Measurements from ENCODE around the gene EEF2. TPM values are rescaled to one million over a fixed set of nuclear protein-coding genes. Genes with fewer than 3 reads are reported as not detected.
"Not testable (repeated sequence)": the region's sequence is repeated elsewhere in the genome, so short reads cannot be mapped to it uniquely, and the experiment has no call there.

The EEF2 gene
- total RNA-seq, 2 donors from 2014 or later, result 1,815 to 2,062 TPM

- intact Hi-C loops (cut with DNase I), result loop anchor here in 1 of 2 donors (10.0 kb wide), 1 partner anchor 199 kb away; the partner anchor contains the start of genes APBA3 and MRPL54
- DNase-seq, result no peak
- no peak for ATAC-seq
Measured at GRCh38 chr19:3963458-3964255, 21.6 kb downstream of the EEF2 start.

DNA sequence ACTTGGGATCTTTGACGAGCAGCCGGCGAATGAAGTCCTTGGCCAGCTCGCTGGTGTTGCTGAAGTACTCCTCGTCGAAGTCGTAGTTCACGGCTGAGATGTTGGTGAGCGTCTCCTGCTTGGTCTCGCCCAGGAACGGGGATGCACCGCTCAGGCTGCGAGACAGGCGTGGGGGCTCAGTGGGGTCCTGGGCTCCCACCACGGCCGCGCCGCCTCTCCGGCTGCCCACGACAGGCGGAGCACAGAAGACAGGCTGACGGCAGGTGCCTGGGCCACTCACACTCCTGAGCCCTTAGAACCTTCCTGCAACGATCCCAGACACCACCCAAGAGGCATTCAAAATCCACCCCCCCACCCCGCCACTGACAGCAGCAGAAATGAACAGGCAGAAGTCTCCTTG, 24.3 kb downstream of the EEF2 start:
- ATAC-seq (no peak), DNase-seq (no peak)
- intact Hi-C loops (cut with DNase I), result loop anchor here in 1 of 2 donors (10.0 kb wide), 1 partner anchor 196 kb away; the partner anchor contains the start of genes APBA3 and MRPL54

GRCh38 chr19:3959766-3960131, 25.5 kb downstream of the EEF2 start:
- intact Hi-C loops (cut with DNase I), result loop anchor here in 1 of 2 donors (10.0 kb wide), 1 partner anchor 195 kb away; the partner anchor contains the start of genes APBA3 and MRPL54
- DNase-seq (no peak), ATAC-seq (no peak)

DNA sequence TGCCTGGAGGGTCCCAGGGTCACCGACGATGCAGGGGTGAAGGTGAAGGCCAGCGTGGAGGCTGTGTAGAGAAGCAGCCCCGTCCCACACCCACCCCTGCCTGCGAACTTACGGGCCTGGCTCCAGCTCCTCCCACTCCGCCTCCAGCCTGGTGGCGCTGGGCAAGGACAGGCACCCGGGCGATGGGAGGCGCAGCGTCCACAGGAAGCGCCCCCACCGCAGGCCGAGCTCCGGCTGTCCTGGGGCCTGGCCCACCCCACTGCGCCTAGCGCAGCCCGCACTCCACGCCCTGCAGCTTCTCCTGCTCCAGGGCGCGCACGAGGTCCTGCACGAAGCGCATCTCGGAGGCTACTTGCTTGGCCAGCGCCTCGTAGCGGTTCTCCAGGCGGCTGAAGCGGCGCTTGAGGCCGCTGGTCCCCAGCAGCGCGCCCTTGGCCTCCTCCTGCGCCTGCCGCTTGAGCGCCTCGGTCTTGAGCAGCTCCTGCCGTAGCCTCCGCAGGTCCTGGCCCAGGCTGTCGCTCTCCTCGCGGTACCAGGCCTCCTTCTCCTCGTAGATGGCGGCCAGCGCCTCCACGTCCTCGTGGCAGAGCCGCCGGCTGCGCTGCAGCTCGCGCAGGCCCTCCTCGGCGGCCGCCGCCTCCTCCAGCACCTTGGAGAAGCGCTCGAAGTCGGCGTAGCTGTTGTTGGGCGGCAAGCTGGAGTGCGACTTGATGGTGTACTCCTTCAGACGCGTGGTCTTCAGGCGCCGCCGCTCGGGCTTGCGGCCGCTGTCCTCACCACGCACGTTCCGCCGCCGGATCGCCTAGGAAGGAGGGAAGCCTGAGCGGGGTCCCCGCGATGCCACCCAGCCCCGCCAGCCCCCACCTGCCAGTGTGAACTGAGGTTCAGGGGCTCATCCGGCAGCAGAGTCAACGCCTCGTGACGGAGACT, 26.2 kb downstream of the EEF2 start:
- intact Hi-C loops (cut with DNase I), result no loop called here
- no peak for ATAC-seq
- no peak for DNase-seq

DNA sequence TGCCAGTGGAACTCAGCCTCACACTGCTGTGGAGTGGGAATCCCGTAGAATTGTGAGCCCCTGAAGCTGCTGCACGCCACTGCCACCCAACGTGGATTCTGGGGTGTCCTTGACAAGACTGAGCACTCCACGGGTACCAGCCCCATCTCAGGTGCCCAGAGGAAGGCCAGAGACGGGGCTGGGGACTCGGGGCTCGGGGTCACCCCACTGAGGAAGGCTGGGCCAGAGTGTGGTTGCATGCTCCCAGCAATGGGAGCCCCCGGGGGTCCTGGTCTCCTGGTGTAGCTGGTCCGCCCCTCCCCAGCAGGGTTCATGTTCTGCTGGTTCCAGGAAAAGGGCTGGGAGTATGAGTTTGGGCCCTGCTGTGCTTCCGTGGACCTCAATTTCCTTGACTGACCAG, 29.6 kb downstream of the EEF2 start:
- ATAC-seq (no peak), DNase-seq (no peak)
- intact Hi-C loops (cut with DNase I), result no loop called here

GRCh38 chr19:3955276-3955675, 30.0 kb downstream of the EEF2 start:
- DNase-seq; intact Hi-C loops (cut with DNase I); ATAC-seq: not testable (repeated sequence)

DNA sequence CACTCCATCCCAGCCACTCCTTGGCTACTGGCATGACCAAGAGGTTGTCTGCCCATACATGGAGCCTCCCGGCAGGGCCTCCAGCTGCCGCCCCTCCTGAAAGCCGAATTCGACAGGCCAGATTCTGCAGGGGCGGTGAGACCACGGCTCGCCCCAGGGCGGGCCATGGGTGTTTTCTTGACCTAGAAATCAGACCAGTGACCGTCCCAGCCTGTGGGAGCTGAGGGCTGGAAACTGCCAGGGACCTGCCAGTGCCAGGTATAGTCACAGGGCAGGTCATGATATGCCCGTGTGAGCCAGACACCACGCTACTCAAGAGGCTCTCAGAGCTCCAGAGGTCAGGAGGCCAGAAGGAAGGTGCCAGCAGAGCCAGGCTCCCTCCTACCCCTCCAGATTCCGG, 31.2 kb downstream of the EEF2 start:
- intact Hi-C loops (cut with DNase I), result no loop called here
- ATAC-seq (peak in 1 of 2 donors; percentile 3), DNase-seq (no peak)

GRCh38 chr19:3952755-3953276, 32.4 kb downstream of the EEF2 start:
- DNase-seq; ATAC-seq; intact Hi-C loops (cut with DNase I): not testable (repeated sequence)

GRCh38 chr19:3950871-3951861, 34.1 kb downstream of the EEF2 start:
- DNase-seq, result peak; percentile 66
- peak; percentile 69 to 82 for ATAC-seq
- intact Hi-C loops (cut with DNase I), result loop anchor here in 1 of 2 donors (2.0 kb wide), 1 partner anchor 18 kb away; the partner anchor contains the start of gene NMRK2

DNA sequence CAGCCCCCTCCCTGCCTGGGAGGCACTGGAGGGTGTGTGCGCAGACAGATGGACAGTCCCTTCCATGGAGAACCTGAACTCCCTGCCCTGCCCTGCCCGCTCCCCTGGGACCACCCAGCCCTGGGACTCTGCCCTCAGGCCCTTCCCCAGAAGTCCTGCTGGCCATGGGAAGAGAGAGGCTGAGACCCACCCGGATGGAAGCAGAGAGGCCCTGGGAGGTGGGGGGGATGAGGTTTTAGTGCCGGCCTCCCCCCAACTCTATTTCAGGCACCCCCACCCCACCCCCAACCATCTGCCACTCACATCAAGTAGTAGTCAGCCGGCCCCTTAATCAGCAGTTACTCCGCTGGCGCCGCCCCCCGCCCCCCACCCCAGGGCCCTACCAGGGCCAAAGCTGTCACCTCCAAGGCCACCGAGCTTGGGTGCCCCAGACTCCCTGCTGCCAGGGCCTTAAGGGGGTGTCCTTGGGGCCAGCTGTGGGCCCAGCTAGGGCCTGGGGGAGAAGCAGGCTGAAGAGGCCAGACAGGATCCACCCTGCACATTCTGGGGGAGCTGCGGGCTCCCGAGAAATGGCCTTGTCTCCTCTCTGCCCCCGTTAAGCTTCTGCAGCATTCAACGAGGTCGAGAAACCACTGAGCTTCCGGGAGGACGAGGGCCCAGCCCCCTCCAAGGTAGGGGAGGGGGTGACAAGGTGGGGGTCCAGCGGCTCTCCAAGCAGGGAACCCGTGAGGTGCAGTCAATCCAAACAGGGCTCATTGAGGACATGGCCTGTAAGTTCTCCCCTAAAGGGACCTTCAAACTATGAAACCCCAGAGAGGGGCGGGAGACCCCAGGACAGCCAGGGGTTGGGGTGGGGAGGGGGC, 35.0 kb downstream of the EEF2 start:
- ATAC-seq (peak; percentile 16 to 39), DNase-seq (no peak)
- intact Hi-C loops (cut with DNase I), result loop anchor here in 1 of 2 donors (2.0 kb wide), 1 partner anchor 17 kb away; the partner anchor contains the start of gene NMRK2

DNA sequence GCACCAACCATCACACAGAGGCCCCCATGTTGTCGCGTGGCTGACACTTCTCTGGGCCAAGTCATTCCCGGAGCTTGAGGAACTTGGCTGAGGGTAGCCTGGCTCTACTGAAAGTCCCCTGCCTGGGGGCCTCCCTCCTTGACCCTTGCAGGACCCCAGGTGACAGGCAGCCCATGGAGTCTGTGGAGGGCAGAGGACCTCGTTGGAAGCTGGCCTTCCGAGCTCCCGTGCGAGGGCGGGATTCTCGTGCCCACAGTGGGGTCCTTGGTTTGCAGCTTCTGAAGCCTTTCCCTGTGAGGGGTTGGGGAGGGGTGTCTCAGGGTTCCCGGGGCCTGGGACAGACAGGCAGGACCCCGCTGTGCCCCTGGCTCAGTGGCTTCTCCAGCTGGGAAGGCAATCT, 36.0 kb downstream of the EEF2 start:
- DNase-seq, result no peak
- no peak for ATAC-seq
- intact Hi-C loops (cut with DNase I), result no loop called here

- ATAC-seq; intact Hi-C loops (cut with DNase I); DNase-seq: not testable (repeated sequence)
Measured at GRCh38 chr19:3947316-3947933, 37.8 kb downstream of the EEF2 start.

DNA sequence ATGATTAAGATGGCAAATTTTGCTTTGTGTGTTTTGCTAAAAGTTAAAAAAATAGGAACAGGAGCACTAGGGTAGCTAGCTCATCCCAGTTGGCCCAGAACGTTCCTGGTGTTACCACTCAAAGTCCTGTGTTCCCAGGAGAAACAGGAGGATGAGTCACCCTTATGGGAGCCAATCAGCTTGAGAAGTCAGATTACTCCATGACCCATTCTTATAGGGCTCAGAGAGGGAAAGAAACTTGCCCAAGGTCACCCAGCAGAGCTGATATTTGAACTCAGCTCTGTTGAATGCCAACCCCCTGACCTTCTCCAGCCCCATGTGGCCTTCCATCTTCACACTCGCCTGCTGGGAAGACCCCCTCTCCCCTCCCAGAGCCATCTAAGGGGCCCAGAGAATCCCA, 39.4 kb downstream of the EEF2 start:
- ATAC-seq (peak in 1 of 2 donors; percentile 1), DNase-seq (no peak)
- intact Hi-C loops (cut with DNase I), result no loop called here

DNA sequence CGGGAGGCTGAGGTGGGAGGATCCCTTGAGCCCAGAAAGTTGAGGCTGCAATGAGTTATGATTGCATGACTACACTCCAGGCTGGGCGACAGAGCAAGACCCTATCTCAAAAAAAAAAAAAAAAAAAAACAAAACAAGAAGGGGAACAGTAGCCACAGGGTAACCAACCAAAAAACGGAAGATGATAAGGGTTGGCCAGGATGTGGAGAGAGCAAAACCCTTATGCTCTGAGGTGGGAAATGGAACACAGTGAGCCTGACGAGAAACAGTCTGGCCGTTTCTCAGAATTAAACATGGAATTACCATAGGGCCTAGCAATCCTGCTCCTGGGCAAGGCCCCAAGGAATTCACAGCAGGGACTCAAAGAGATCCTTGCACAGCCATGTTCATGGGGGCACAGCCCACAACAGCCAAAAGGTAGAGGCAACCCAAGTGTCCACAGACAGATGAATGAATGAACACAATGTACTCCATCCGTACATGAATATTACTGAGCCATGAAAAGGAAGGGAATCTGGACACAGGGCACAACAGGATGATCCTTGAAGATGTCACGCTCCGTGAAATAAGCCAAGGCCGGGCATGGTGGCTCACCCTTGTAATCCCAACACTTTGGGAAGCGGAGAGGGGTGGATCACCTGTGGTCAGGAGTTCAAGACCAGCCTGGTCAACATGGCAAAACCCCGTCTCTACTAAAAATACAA, 41.1 kb downstream of the EEF2 start:
- ATAC-seq (no peak), DNase-seq (no peak)
- intact Hi-C loops (cut with DNase I), result no loop called here

GRCh38 chr19:3942790-3943409, 42.4 kb downstream of the EEF2 start:
- ATAC-seq, result peak; percentile 81 to 82
- intact Hi-C loops (cut with DNase I), result no loop called here
- peak; percentile 56 for DNase-seq

Measured in left cardiac atrium (tissue), 4 donors.